GM12801 (cell line): ENCODE results near the gene ADARB2.

Source experiments
- CTCF ChIP-seq: IDR thresholded peaks from one replicate; pipeline ENCODE4 v1.5.1; 2011; ENCODE audit warnings: control low read depth; ENCODE audit not compliant: insufficient read length; ENCODE audit errors: extremely low read depth

The ADARB2 gene

GRCh38 chr10:1170867-1171180, 566.5 kb downstream of the ADARB2 start:
- TF ChIP-seq CTCF = no peak

- no peak for TF ChIP-seq CTCF
Measured at GRCh38 chr10:1169981-1170866, 567.1 kb downstream of the ADARB2 start.

- TF ChIP-seq CTCF = no peak
Measured at GRCh38 chr10:1169186-1169885, 568.0 kb downstream of the ADARB2 start.

- TF ChIP-seq CTCF = no peak
Measured at GRCh38 chr10:1168763-1169162, 568.6 kb downstream of the ADARB2 start.

- TF ChIP-seq CTCF = no peak
Measured at GRCh38 chr10:1166828-1167275, 570.5 kb downstream of the ADARB2 start.

GRCh38 chr10:1166101-1166827, 571.1 kb downstream of the ADARB2 start:
- TF ChIP-seq CTCF = no peak

- TF ChIP-seq CTCF = no peak
Measured at GRCh38 chr10:1163831-1164230, 573.5 kb downstream of the ADARB2 start.
